ENCODE measurements around the gene ATL2.

The ATL2 gene

DNA sequence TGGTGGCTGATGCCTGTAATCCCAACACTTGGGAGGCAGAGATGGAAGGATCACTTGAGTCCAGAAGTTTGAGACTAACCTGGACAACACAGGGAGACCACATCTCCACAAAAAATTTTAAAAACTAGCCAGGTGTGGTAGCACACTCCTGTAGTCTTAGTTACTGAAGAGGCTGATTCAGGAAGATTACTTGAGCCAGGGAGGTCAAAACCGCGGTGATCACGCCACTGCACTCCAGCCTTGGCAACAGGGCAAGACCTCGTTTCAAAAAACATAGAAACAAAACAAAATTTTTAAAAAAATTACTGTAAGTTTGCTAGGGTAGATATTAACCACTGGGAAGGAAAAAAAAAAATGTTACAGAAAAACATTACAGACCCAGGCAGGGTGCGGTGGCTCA is 5.8 kb downstream of the ATL2 start:
- H3K27me3 ChIP-seq (ENCODE audit: control insufficient read depth, insufficient read depth, low read length) = no peaks in the 10 kb centered on the region
- no peaks in the 10 kb centered on the region for H3K9me3 ChIP-seq (ENCODE audit: control insufficient read depth, insufficient read depth, low read depth, low read length)
- peaks cover 9% of the 10 kb centered on the region for H3K4me1 ChIP-seq (ENCODE audit: control insufficient read depth, insufficient read depth, low read length)
- no peak overlapping the region for H3K27ac ChIP-seq (ENCODE audit: low read depth, low read length)
- no peak overlapping the region for H3K9ac ChIP-seq (ENCODE audit: low read length)
- peaks cover 5% of the 10 kb centered on the region; the same call in 1 of the 2 replicates for H3K36me3 ChIP-seq (ENCODE audit: control insufficient read depth, insufficient read depth, low read length)
- no peak overlapping the region for H3K4me3 ChIP-seq (ENCODE audit: low read depth, low read length)

DNA sequence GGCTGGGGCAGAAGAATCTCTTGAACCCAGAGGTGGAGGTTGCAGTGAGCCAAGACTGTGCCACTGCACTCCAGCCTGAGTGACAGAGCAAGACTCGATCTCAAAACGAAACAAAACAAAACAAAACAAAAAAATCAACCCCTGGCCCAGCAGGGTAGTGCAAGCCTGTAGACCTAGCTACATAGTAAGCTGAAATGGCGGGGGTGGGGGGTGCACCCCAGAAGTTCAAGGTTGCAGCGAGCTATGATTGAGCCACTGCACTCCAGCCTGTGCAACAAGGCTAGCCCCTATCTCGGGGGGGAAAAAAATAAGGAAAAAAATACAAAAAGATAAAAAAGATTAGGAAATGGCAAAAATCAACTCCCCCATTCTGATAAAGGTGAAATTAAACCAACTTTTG is 6.4 kb downstream of the ATL2 start:
- H3K27ac ChIP-seq (ENCODE audit: low read depth, low read length) = no peak overlapping the region
- H3K9ac ChIP-seq (ENCODE audit: low read length) = no peak overlapping the region
- H3K4me1 ChIP-seq (ENCODE audit: control insufficient read depth, insufficient read depth, low read length) = peaks cover 9% of the 10 kb centered on the region
- no peaks in the 10 kb centered on the region for H3K9me3 ChIP-seq (ENCODE audit: control insufficient read depth, insufficient read depth, low read depth, low read length)
- no peak overlapping the region for H3K4me3 ChIP-seq (ENCODE audit: low read depth, low read length)
- peaks cover 6% of the 10 kb centered on the region; the same call in 1 of the 2 replicates for H3K36me3 ChIP-seq (ENCODE audit: control insufficient read depth, insufficient read depth, low read length)
- no peaks in the 10 kb centered on the region for H3K27me3 ChIP-seq (ENCODE audit: control insufficient read depth, insufficient read depth, low read length)

- peaks cover 7% of the 10 kb centered on the region; the same call in 1 of the 2 replicates for H3K36me3 ChIP-seq (ENCODE audit: control insufficient read depth, insufficient read depth, low read length)
- no peaks in the 10 kb centered on the region for H3K27me3 ChIP-seq (ENCODE audit: control insufficient read depth, insufficient read depth, low read length)
- H3K4me1 ChIP-seq (ENCODE audit: control insufficient read depth, insufficient read depth, low read length) = no peaks in the 10 kb centered on the region
- no peak overlapping the region for H3K9ac ChIP-seq (ENCODE audit: low read length)
- no peaks in the 10 kb centered on the region for H3K9me3 ChIP-seq (ENCODE audit: control insufficient read depth, insufficient read depth, low read depth, low read length)
- H3K27ac ChIP-seq (ENCODE audit: low read depth, low read length) = no peak overlapping the region
- no peak overlapping the region for H3K4me3 ChIP-seq (ENCODE audit: low read depth, low read length)
Measured at GRCh38 chr2:38362232-38362631, 14.8 kb downstream of the ATL2 start.

GRCh38 chr2:38360177-38360576 is 16.9 kb downstream of the ATL2 start:
- H3K4me1 ChIP-seq (ENCODE audit: control insufficient read depth, insufficient read depth, low read length) = no peaks in the 10 kb centered on the region
- no peaks in the 10 kb centered on the region for H3K27me3 ChIP-seq (ENCODE audit: control insufficient read depth, insufficient read depth, low read length)
- H3K4me3 ChIP-seq (ENCODE audit: low read depth, low read length) = no peak overlapping the region
- H3K9ac ChIP-seq (ENCODE audit: low read length) = no peak overlapping the region
- no peak overlapping the region for H3K27ac ChIP-seq (ENCODE audit: low read depth, low read length)
- no peaks in the 10 kb centered on the region for H3K9me3 ChIP-seq (ENCODE audit: control insufficient read depth, insufficient read depth, low read depth, low read length)
- H3K36me3 ChIP-seq (ENCODE audit: control insufficient read depth, insufficient read depth, low read length) = peaks cover 4% of the 10 kb centered on the region; the same call in 1 of the 2 replicates

- Histone ChIP-seq H3K36me3 (ENCODE audit: control insufficient read depth, insufficient read depth, low read length) (peaks cover 7% of the 10 kb centered on the region; the same call in 1 of the 2 replicates), H3K9me3 (ENCODE audit: control insufficient read depth, insufficient read depth, low read depth, low read length) (no peaks in the 10 kb centered on the region; the same call in 1 of the 2 replicates), H3K9ac (ENCODE audit: low read length) (no peak overlapping the region), H3K4me3 (ENCODE audit: low read depth, low read length) (no peak overlapping the region), H3K27me3 (ENCODE audit: control insufficient read depth, insufficient read depth, low read length) (no peaks in the 10 kb centered on the region), H3K4me1 (ENCODE audit: control insufficient read depth, insufficient read depth, low read length) (peaks cover 5% of the 10 kb centered on the region; the same call in 1 of the 2 replicates), H3K27ac (ENCODE audit: low read depth, low read length) (no peak overlapping the region)
Measured at GRCh38 chr2:38353402-38353801, 23.7 kb downstream of the ATL2 start.

- no peaks in the 10 kb centered on the region; the same call in 1 of the 2 replicates for H3K9me3 ChIP-seq (ENCODE audit: control insufficient read depth, insufficient read depth, low read depth, low read length)
- H3K4me1 ChIP-seq (ENCODE audit: control insufficient read depth, insufficient read depth, low read length) = peaks cover 5% of the 10 kb centered on the region; the same call in 1 of the 2 replicates
- H3K36me3 ChIP-seq (ENCODE audit: control insufficient read depth, insufficient read depth, low read length) = peaks cover 3% of the 10 kb centered on the region; the same call in 1 of the 2 replicates
- H3K4me3 ChIP-seq (ENCODE audit: low read depth, low read length) = no peak overlapping the region
- no peak overlapping the region for H3K9ac ChIP-seq (ENCODE audit: low read length)
- no peak overlapping the region for H3K27ac ChIP-seq (ENCODE audit: low read depth, low read length)
- no peaks in the 10 kb centered on the region for H3K27me3 ChIP-seq (ENCODE audit: control insufficient read depth, insufficient read depth, low read length)
Measured at GRCh38 chr2:38352336-38352735, 24.7 kb downstream of the ATL2 start.

GRCh38 chr2:38345323-38346038 is 31.6 kb downstream of the ATL2 start:
- H3K27ac ChIP-seq (ENCODE audit: low read depth, low read length) = no peak overlapping the region
- no peaks in the 10 kb centered on the region for H3K4me1 ChIP-seq (ENCODE audit: control insufficient read depth, insufficient read depth, low read length)
- peaks cover 47% of the 10 kb centered on the region for H3K36me3 ChIP-seq (ENCODE audit: control insufficient read depth, insufficient read depth, low read length)
- no peaks in the 10 kb centered on the region for H3K27me3 ChIP-seq (ENCODE audit: control insufficient read depth, insufficient read depth, low read length)
- H3K4me3 ChIP-seq (ENCODE audit: low read depth, low read length) = no peak overlapping the region
- no peak overlapping the region for H3K9ac ChIP-seq (ENCODE audit: low read length)
- H3K9me3 ChIP-seq (ENCODE audit: control insufficient read depth, insufficient read depth, low read depth, low read length) = peaks cover 11% of the 10 kb centered on the region; the same call in 1 of the 2 replicates

DNA sequence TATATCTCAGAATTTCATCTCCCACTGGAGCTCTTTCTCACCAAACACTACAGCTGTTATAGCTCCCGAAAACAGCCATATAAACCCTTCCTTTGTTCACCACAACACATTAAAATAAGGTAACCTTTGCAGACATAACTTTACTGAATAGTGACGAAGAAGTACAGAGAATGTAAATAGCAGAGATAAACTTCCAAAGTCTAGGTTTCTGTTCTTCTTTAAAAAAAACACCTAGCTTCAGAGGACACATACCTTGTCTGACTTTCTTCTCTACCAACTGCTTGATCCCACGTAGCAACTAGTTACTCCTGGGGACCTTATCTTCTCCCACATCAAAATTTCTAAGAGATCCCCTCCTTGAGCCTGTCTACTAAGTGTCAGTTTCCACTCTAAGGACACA is 32.3 kb downstream of the ATL2 start:
- Histone ChIP-seq H3K4me3 (ENCODE audit: low read depth, low read length) (no peak overlapping the region), H3K27ac (ENCODE audit: low read depth, low read length) (no peak overlapping the region), H3K27me3 (ENCODE audit: control insufficient read depth, insufficient read depth, low read length) (no peaks in the 10 kb centered on the region), H3K4me1 (ENCODE audit: control insufficient read depth, insufficient read depth, low read length) (no peaks in the 10 kb centered on the region), H3K9ac (ENCODE audit: low read length) (no peak overlapping the region), H3K36me3 (ENCODE audit: control insufficient read depth, insufficient read depth, low read length) (peaks cover 54% of the 10 kb centered on the region), H3K9me3 (ENCODE audit: control insufficient read depth, insufficient read depth, low read depth, low read length) (peaks cover 11% of the 10 kb centered on the region; the same call in 1 of the 2 replicates)

- H3K27ac ChIP-seq (ENCODE audit: low read depth, low read length) = no peak overlapping the region
- H3K9ac ChIP-seq (ENCODE audit: low read length) = no peak overlapping the region
- H3K36me3 ChIP-seq (ENCODE audit: control insufficient read depth, insufficient read depth, low read length) = peaks cover 59% of the 10 kb centered on the region
- H3K4me1 ChIP-seq (ENCODE audit: control insufficient read depth, insufficient read depth, low read length) = no peaks in the 10 kb centered on the region
- peaks cover 11% of the 10 kb centered on the region; the same call in 1 of the 2 replicates for H3K9me3 ChIP-seq (ENCODE audit: control insufficient read depth, insufficient read depth, low read depth, low read length)
- H3K27me3 ChIP-seq (ENCODE audit: control insufficient read depth, insufficient read depth, low read length) = no peaks in the 10 kb centered on the region
- no peak overlapping the region for H3K4me3 ChIP-seq (ENCODE audit: low read depth, low read length)
Measured at GRCh38 chr2:38343212-38343611, 33.9 kb downstream of the ATL2 start.

DNA sequence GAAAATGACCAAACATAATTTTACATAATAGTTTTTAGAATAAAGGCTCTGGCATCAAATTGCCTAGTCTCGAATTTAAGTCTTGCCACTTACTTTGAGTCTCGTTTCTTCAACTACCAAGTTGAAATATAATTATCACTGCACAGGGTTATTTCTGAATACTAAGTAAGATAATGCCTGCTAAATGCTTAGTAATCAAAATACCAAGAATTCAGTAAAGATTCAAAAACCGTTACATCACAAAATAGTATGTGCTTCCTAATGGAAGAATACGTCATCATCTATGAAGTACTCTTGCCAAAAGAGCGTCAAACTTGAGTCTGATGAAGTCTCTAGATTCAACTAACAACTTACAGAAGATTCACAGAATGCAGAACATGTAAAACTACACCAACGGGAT is 40.5 kb downstream of the ATL2 start:
- no peak overlapping the region for H3K27ac ChIP-seq (ENCODE audit: low read depth, low read length)
- no peaks in the 10 kb centered on the region for H3K27me3 ChIP-seq (ENCODE audit: control insufficient read depth, insufficient read depth, low read length)
- H3K4me3 ChIP-seq (ENCODE audit: low read depth, low read length) = no peak overlapping the region
- peaks cover 52% of the 10 kb centered on the region for H3K36me3 ChIP-seq (ENCODE audit: control insufficient read depth, insufficient read depth, low read length)
- H3K9me3 ChIP-seq (ENCODE audit: control insufficient read depth, insufficient read depth, low read depth, low read length) = peaks cover 5% of the 10 kb centered on the region; the same call in 1 of the 2 replicates
- no peaks in the 10 kb centered on the region for H3K4me1 ChIP-seq (ENCODE audit: control insufficient read depth, insufficient read depth, low read length)
- H3K9ac ChIP-seq (ENCODE audit: low read length) = no peak overlapping the region

DNA sequence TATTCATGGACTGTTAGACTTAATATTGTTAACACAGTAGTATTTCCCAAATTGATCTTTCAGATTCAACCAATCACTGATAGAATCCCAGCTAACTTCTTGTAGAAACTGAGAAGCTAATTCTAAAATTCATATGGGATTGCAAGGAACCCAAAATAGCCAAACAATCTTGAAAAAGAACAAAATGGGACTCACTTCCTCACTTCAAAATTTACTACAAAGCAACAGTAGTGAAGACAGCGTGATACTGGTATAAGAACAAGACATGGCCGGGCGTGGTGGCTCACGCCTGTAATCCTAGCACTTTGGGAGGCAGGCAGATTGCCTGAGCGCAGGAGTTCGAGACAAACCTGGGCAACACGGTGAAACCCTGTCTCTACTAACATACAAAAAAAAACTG is 46.3 kb downstream of the ATL2 start:
- Histone ChIP-seq H3K9ac (ENCODE audit: low read length) (no peak overlapping the region), H3K27ac (ENCODE audit: low read depth, low read length) (no peak overlapping the region), H3K9me3 (ENCODE audit: control insufficient read depth, insufficient read depth, low read depth, low read length) (peaks cover 15% of the 10 kb centered on the region; the same call in 1 of the 2 replicates), H3K4me3 (ENCODE audit: low read depth, low read length) (no peak overlapping the region), H3K4me1 (ENCODE audit: control insufficient read depth, insufficient read depth, low read length) (peaks cover 8% of the 10 kb centered on the region; the same call in 1 of the 2 replicates), H3K27me3 (ENCODE audit: control insufficient read depth, insufficient read depth, low read length) (no peaks in the 10 kb centered on the region), H3K36me3 (ENCODE audit: control insufficient read depth, insufficient read depth, low read length) (peaks cover 33% of the 10 kb centered on the region)

Measured in HUES6 (cell line).